Stimulated activated memory B cell treated with anti-CD40 and anti-IgM and Interleukin-4, amounts not matched to agents 10 μg/mL and 1 μg/mL and 100 μg/mL, for 72 hours (primary cell): Measurements from ENCODE around the gene CALR3.
"Not testable (repeated sequence)": the region's sequence is repeated elsewhere in the genome, so short reads cannot be mapped to it uniquely, and the experiment has no call there.

ENCODE experiments used
- ATAC-seq: fragments of 150-1000 bp; cut with Tn5 transposase; 2 replicates; pipeline ENCODE4 v1.10.0; 2021
- H3K27ac Mint-ChIP-seq: one replicate; pipeline ENCODE4 v1.8.0; 2022; ENCODE audit warnings: mild to moderate bottlenecking, mixed read lengths
- H3K27me3 Mint-ChIP-seq: one replicate; pipeline ENCODE4 v1.8.0; 2022; ENCODE audit warnings: mixed read lengths
- H3K36me3 Mint-ChIP-seq: one replicate; pipeline ENCODE4 v1.8.0; 2022; ENCODE audit warnings: mixed read lengths
- H3K4me1 Mint-ChIP-seq: one replicate; pipeline ENCODE4 v1.8.0; 2022; ENCODE audit warnings: mixed read lengths
- H3K4me3 Mint-ChIP-seq: one replicate; pipeline ENCODE4 v1.8.0; 2022; ENCODE audit warnings: mild to moderate bottlenecking, moderate library complexity, mixed read lengths
- H3K9me3 Mint-ChIP-seq: one replicate; pipeline ENCODE4 v1.8.0; 2022; ENCODE audit warnings: mixed read lengths

CALR3 gene

DNA sequence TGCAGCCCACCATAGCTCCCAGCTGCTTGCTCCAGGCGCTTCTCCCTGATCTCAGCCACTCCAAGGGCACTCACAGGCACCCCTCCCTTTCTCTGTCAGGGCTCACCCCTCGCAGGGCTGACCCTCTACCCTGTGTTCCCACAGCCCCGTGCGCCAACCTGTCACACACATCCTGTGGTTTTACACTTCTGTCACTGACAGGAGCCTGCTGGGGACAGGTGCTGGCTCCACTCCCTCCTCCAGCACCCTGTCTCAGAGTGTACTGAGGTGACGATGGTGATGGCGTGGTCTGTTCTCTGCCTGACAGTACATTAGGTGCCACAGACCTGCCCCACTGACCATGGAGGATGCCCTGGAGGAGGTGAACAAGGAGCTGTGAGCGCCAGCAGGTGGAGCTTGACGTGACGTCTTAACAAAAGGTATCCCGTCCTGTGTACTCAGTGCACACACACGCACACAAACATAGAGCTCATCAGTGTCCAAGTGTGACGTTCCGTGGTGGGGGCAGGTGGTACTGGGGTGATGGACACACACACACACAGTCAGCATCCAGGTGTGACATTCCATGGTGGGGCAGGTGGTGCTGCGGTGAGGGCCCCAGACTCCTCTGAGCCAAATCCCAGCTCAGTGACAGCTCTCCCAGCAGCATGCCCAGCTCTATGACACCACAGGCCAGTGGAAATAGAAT is 21.1 kb upstream of the CALR3 start:
- H3K36me3 Mint-ChIP-seq: peaks cover 66% of the 10 kb centered on the region

DNA sequence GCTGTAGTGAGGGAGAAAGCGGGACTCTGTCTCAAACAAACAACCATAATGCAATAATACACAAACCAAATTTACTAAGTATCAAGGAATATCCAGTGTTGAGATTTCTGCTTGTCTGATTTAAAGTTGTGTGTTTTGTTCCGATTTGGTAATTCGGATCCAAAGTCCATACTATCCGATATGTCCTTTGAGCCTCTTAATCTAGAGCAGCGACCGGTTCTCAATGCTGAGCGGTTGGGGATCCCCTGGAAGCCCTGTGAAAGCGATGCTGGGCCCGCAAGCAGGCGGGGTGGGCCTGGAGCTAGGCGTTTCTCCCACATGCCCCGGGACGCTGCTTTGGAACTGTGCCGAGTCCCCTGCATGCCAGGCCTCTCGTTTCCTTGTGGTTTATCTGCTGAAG is 20.4 kb upstream of the CALR3 start:
- Mint-ChIP-seq H3K27ac (peak overlapping the region; percentile 17), H3K9me3 (no peaks in the 10 kb centered on the region), H3K4me3 (no peak overlapping the region), H3K27me3 (no peaks in the 10 kb centered on the region), H3K4me1 (no peaks in the 10 kb centered on the region), H3K36me3 (peaks cover 67% of the 10 kb centered on the region)
- no peak for ATAC-seq

More for the DNA sequence above, 21.1 kb upstream of the CALR3 start:
- H3K9me3 Mint-ChIP-seq: no peaks in the 10 kb centered on the region
- peak overlapping the region; percentile 17 for H3K27ac Mint-ChIP-seq
- no peak overlapping the region for H3K4me3 Mint-ChIP-seq
- H3K4me1 Mint-ChIP-seq: no peaks in the 10 kb centered on the region
- ATAC-seq: peak; percentile 13
- no peaks in the 10 kb centered on the region for H3K27me3 Mint-ChIP-seq

DNA sequence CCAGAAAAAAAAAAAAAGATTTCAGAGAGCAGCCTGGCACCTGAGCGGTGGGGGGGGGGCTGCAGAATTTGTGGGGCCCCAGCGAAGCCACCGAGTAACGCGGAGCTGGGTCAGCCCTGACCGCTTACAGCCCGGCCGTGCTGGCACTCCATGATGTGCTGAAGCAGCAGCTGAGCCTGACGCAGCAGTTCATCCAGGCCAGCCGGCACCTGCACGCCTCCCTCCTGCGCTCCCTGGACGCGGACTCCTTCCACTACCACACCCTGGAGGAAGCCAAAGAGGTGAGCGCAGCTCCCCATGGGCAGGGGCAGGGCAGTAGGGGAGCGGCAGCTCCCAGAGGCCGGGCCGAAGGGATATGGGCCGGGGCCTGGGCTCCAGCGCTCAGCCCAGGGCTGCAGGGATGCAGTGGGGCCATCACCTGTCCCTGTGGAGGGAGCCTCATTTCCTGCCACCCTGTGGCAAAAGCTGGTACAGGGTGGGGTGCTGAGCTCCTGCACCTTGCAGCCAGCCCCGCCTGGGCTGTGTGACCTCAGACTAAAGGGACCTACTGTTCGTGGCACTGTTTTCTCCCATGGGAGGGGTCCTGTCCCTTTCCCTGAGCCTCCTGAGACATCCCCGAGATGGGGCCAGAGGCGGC is 18.5 kb upstream of the CALR3 start:
- Mint-ChIP-seq H3K27ac (no peak overlapping the region), H3K4me3 (no peak overlapping the region), H3K4me1 (no peaks in the 10 kb centered on the region), H3K9me3 (no peaks in the 10 kb centered on the region), H3K36me3 (peaks cover 58% of the 10 kb centered on the region), H3K27me3 (no peaks in the 10 kb centered on the region)
- ATAC-seq: peak; percentile 27

DNA sequence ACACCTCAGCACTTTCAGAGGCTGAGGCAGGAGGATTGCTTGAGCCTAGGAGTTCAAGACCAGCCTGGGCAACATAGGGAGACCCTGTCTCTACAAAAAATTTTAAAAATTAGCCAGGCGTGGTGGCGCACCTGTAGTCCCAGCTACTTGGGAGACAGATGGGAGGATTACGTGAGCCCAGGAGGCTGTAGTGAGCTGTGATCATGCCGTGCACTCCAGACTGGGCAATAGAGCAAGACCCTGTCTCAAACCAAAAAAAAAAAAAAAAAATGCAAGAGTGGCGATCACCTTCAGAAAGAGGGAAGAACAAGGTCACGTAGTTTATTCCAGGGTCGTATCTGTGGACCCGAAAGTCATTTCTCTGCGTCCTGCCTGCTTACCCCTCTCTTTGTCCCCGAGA is 16.6 kb upstream of the CALR3 start:
- ATAC-seq, H3K4me1 Mint-ChIP-seq, H3K9me3 Mint-ChIP-seq, H3K27me3 Mint-ChIP-seq, H3K4me3 Mint-ChIP-seq: not testable (repeated sequence)
- peaks cover 43% of the 10 kb centered on the region for H3K36me3 Mint-ChIP-seq
- H3K27ac Mint-ChIP-seq: peak overlapping the region; percentile 7

DNA sequence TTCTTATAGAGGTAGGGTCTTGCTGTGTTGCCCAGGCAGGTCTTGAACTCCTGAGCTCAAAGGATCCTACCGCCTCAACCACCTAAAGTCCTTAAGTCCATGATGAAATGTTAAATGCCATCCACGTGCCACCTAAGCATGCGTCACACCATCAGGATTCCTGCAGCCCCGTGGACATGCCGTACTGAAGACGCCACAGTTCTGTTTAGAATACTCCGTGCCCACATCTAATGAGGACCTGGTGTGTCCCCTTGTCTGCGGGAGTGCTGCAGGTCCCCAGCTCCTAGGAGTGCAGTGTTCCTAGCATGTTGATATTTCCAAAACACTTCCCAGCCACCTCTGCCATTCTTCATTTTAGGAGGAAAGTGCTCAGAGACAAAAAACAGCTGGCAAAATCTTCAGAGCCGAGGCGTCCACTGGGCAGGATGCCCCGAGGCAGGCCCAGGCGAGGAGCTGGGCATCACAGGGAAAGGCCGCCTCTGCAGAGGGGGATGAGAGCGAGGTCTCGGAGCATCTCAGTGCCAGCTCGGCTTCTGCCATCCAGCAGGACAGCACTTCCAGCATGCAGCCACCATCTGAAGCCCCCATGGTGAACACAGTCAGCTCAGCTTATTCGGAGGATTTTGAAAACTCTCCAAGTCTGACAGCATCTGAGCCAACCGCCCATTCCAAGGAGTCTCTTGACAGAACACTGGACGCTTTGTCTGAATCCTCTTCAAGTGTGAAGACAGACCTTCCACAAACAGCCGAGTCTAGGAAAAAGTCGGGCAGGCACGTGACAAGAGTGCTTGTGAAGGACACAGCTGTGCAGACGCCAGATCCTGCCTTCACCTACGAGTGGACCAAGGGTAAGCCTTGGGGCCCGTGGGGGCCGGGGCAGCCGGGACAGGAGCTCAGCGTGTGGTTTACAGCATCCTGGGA is 13.4 kb upstream of the CALR3 start:
- H3K27ac Mint-ChIP-seq: no peak overlapping the region
- H3K36me3 Mint-ChIP-seq: peaks cover 34% of the 10 kb centered on the region
- H3K9me3 Mint-ChIP-seq: no peaks in the 10 kb centered on the region
- no peaks in the 10 kb centered on the region for H3K4me1 Mint-ChIP-seq
- no peaks in the 10 kb centered on the region for H3K27me3 Mint-ChIP-seq
- H3K4me3 Mint-ChIP-seq: no peak overlapping the region
- no peak for ATAC-seq

DNA sequence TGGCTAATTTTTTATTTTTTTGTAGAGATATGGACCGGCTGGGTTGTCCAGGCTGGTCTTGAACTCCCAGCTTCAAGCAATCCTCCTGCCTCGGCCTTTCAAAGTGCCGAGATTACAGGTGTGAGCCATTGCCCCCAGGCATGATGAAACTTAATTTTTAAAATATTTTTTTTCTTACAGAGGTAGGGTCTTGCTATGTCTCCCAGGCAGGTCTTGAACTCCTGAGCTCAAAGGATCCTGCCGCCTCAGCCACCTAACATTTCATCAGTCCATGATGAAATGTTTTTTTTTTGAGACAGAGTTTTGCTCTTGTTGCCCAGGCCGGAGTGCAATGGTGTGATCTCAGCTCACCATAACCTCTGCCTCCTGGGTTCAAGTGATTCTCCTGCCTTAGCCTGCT is 12.6 kb upstream of the CALR3 start:
- Mint-ChIP-seq H3K4me1 (no peaks in the 10 kb centered on the region), H3K9me3 (no peaks in the 10 kb centered on the region), H3K4me3 (no peak overlapping the region), H3K27ac (no peak overlapping the region), H3K36me3 (peaks cover 34% of the 10 kb centered on the region), H3K27me3 (no peaks in the 10 kb centered on the region)
- no peak for ATAC-seq

DNA sequence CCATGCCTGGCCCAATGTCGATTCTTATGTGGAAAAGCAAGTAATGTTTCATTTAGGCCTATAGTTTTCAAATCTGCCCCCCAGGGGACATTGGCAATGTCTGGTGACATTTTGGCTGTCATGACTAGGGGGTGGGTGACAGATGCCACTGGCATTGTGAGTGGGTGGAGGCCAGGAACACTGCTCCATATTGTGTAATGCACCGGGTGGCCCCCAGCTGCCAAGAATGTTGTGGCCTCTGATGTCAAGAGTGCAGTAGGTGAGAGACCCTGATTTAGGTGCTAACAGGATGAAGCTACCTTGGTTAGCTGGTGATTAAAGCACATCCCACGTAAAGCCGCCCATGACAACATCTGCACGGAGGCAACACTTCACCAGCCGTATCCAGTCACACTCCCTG is 11.0 kb upstream of the CALR3 start:
- H3K36me3 Mint-ChIP-seq: peaks cover 24% of the 10 kb centered on the region
- H3K4me1 Mint-ChIP-seq: no peaks in the 10 kb centered on the region
- no peaks in the 10 kb centered on the region for H3K27me3 Mint-ChIP-seq
- ATAC-seq: no peak
- H3K4me3 Mint-ChIP-seq: no peak overlapping the region
- H3K27ac Mint-ChIP-seq: no peak overlapping the region
- H3K9me3 Mint-ChIP-seq: no peaks in the 10 kb centered on the region

DNA sequence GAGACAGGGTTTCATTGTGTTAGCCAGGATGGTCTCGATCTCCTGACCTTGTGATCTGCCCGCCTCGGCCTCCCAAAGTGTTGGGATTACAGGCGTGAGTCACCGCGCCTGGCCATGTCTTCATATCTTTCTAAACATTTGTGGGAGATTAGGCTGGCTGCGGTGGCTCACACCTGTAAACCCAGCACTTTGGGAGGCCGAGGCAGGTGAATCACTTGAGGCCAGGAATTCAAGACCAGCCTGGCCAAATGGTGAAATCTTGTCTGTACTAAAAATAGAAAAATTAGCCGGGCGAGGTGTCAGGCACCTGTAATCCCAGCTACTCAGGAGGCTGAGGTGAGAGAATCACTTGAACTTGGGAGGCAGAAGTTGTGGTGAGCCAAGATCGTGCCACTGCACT is 10.2 kb upstream of the CALR3 start:
- ATAC-seq, H3K27ac Mint-ChIP-seq, H3K4me1 Mint-ChIP-seq, H3K9me3 Mint-ChIP-seq, H3K4me3 Mint-ChIP-seq, H3K27me3 Mint-ChIP-seq: not testable (repeated sequence)
- peaks cover 24% of the 10 kb centered on the region for H3K36me3 Mint-ChIP-seq

DNA sequence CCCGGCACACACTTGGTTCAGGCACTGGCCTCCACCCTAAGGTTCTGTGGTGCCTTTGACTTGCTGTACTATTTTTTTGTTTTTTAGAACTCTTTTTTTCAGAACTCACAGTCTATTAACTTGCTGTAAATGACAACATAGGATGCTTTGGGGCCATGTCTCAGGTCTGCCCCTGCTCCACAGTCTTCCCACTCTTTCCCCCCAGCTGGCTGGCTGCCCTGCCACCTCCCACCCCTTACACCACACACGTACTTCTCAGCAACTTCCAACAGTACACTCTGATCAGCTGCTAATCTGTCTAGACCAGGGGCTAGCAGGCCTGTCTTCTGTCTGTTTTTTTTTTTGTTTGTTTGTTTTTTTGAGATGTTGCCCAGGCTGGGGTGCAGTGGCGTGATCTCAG is 8.3 kb upstream of the CALR3 start:
- no peaks in the 10 kb centered on the region for H3K27me3 Mint-ChIP-seq
- H3K4me1 Mint-ChIP-seq: no peaks in the 10 kb centered on the region
- no peak for ATAC-seq
- no peak overlapping the region for H3K27ac Mint-ChIP-seq
- peaks cover 16% of the 10 kb centered on the region for H3K36me3 Mint-ChIP-seq
- H3K4me3 Mint-ChIP-seq: no peak overlapping the region
- H3K9me3 Mint-ChIP-seq: no peaks in the 10 kb centered on the region

DNA sequence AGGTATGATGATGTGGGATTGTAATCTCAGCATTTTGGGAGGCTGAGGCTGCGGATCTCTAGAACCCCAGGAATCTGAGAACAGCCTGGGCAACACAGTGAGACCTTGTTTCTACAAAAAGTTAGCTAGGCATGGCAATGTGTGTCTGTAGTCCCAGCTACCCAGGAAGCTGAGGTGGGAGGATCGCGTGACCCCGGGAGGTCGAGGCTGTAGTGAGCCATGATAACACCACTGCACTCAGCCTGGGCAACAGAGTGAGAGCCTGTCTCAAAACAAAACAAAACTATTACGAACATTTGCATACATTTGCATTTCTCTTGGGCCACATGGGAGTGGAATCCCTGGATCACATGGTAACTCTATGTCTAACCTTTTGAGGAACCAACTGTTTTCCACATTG is 1.9 kb upstream of the CALR3 start:
- Mint-ChIP-seq H3K4me1 (peaks cover 28% of the 10 kb centered on the region), H3K27me3 (no peaks in the 10 kb centered on the region), H3K27ac (peak overlapping the region; percentile 89), H3K36me3 (peaks cover 8% of the 10 kb centered on the region), H3K9me3 (no peaks in the 10 kb centered on the region), H3K4me3 (peak overlapping the region; percentile 54)
- ATAC-seq: no peak

DNA sequence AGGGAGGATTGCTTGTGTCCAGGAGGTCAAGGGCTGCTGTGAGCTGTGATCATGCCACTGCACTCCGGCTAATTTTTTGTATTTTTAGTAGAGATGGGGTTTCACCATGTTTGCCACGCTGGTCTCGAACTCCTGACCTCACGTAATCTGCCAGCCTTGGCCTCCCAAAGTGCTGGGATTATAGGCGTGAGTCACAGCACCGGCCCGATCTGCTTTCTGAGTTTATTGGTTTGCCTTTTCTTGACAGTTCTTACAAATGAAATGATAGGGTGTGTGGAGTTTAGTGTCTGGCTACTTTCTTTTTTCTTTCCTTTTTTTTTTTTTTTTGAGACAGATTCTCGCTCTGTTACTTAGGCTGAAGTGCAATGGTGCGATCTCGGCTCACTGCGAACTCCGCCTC is 1.1 kb upstream of the CALR3 start:
- Mint-ChIP-seq H3K9me3 (no peaks in the 10 kb centered on the region), H3K27me3 (no peaks in the 10 kb centered on the region), H3K27ac (peak overlapping the region; percentile 89), H3K4me3 (peak overlapping the region; percentile 88), H3K4me1 (peaks cover 28% of the 10 kb centered on the region), H3K36me3 (peaks cover 8% of the 10 kb centered on the region)
- no peak for ATAC-seq

DNA sequence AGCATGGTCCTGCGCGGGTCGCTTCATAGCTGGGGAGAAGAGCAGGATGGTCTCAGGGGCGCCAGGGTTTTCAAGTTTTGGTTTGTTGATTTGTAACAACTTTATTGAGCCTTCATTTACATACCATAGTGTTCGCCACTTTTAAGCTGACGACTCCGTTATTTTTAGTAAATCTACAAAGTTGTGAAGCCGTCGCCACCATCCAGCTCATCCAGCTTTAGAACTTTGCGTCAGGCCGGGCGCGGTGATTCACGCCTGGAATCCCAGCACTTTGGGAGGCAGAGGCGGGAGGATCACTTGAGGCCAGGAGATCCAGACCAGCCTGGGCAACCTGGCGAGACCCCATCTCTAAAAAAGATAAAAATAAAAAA is 631 bp upstream of the CALR3 start:
- no peak for ATAC-seq
- H3K4me1 Mint-ChIP-seq: peaks cover 28% of the 10 kb centered on the region
- H3K27ac Mint-ChIP-seq: peak overlapping the region; percentile 89
- peaks cover 8% of the 10 kb centered on the region for H3K36me3 Mint-ChIP-seq
- H3K4me3 Mint-ChIP-seq: peak overlapping the region; percentile 88
- H3K27me3 Mint-ChIP-seq: no peaks in the 10 kb centered on the region
- H3K9me3 Mint-ChIP-seq: no peaks in the 10 kb centered on the region

DNA sequence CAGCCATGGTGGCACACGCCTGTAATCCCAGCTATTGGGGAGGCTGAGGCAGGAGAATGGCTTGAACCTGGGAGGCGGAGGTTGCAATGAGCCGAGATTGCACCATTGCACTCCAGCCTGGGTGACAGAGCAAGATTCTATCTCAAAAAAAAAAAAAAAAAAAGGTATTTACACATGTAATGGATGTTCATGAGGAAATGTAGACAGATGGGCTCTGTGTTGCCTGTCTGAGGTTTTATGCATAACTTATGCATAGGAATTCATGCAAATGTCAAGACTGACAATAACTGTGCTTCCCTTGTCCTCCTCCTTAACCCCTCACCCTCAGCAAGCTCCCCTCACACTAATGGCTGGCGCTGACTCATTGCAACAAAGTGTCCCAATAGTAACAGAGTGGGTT is 9.5 kb downstream of the CALR3 start:
- H3K4me3 Mint-ChIP-seq, H3K4me1 Mint-ChIP-seq, H3K27ac Mint-ChIP-seq, H3K36me3 Mint-ChIP-seq, H3K27me3 Mint-ChIP-seq, H3K9me3 Mint-ChIP-seq, ATAC-seq: not testable (repeated sequence)

DNA sequence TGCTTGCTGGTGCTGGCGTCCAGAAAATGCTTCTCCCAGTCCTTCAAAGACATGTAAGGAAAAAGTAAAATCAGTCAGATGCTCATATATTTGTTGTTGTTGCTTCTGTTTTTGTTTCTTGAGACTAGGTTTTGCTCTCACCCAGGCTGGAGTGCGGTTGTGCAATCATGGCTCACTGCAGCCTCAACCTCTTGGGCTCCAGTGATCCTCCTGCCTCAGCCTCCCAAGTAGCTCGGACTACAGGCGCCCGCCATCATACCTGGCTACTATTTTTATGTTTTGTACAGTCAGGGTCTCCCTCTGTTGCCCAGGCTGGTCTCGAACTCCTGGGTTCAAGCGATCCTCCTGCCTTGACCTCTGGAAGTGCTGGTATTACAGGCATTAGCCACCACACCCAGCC is 13.2 kb downstream of the CALR3 start:
- ATAC-seq: no peak

DNA sequence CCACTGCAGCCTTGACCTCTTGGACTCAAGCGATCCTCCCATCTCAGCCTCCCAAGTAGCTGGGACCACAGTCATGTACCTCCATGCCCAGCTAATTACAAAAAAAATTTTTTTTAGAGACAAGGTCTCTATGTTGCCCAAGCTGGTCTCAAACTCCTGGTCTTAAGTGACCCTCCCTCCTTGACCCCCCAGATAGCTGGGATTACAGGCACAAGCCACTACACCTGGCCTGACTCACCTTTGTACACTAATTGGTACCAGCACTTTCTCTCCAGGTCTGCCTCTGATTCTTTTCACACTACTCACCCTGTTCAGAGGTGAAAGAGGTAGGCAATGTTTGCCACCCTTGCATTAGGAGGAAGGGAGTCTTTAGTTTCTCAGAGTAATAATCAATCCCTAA is 18.7 kb downstream of the CALR3 start:
- Mint-ChIP-seq H3K27ac (no peak overlapping the region), H3K9me3 (no peaks in the 10 kb centered on the region), H3K4me3 (no peak overlapping the region), H3K27me3 (no peaks in the 10 kb centered on the region), H3K4me1 (no peaks in the 10 kb centered on the region), H3K36me3 (no peaks in the 10 kb centered on the region)
- no peak for ATAC-seq

More for the DNA sequence above, 13.2 kb downstream of the CALR3 start:
- H3K27ac Mint-ChIP-seq: no peak overlapping the region
- H3K4me3 Mint-ChIP-seq: no peak overlapping the region
- no peaks in the 10 kb centered on the region for H3K27me3 Mint-ChIP-seq
- H3K36me3 Mint-ChIP-seq: no peaks in the 10 kb centered on the region
- no peaks in the 10 kb centered on the region for H3K9me3 Mint-ChIP-seq
- no peaks in the 10 kb centered on the region for H3K4me1 Mint-ChIP-seq

DNA sequence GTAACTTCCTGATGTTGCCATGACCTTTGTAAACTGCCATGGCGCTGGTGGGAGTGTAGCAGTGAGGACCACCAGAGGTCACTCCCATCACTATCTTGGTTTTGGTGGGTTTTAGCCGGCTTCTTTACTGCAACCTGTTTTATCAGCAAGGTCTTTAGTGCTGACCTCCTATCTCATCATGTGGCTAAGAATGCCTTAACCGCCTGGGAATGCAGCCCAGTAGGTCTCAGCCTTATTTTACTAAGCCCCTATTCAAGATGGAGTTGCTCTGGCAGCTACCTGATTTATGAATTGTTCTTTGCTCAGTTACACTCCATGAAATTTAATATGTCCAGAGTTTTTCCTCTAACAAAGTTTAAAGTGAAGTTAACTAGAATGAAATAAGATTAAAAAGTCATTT is 19.6 kb downstream of the CALR3 start:
- Mint-ChIP-seq H3K9me3 (no peaks in the 10 kb centered on the region), H3K4me1 (no peaks in the 10 kb centered on the region)
- ATAC-seq: no peak

More for the DNA sequence above, 19.6 kb downstream of the CALR3 start:
- Mint-ChIP-seq H3K27me3 (no peaks in the 10 kb centered on the region), H3K27ac (no peak overlapping the region), H3K36me3 (no peaks in the 10 kb centered on the region), H3K4me3 (no peak overlapping the region)
